Inflammatory macrophage treated with lipopolysaccharide for 1 hour (primary cell): ENCODE data around the gene TNKS1BP1.
"Not testable (repeated sequence)": the region's sequence is repeated elsewhere in the genome, so short reads cannot be mapped to it uniquely, and the experiment has no call there.

Experiments used
- DNase-seq, 2 donors: peaks; one replicate each; pipeline ENCODE4 v3.0.0-alpha.2; 2020 to 2022

The TNKS1BP1 gene

GRCh38 chr11:57353036-57353435, 28.3 kb upstream of the TNKS1BP1 start:
- DNase-seq: no peak

DNA sequence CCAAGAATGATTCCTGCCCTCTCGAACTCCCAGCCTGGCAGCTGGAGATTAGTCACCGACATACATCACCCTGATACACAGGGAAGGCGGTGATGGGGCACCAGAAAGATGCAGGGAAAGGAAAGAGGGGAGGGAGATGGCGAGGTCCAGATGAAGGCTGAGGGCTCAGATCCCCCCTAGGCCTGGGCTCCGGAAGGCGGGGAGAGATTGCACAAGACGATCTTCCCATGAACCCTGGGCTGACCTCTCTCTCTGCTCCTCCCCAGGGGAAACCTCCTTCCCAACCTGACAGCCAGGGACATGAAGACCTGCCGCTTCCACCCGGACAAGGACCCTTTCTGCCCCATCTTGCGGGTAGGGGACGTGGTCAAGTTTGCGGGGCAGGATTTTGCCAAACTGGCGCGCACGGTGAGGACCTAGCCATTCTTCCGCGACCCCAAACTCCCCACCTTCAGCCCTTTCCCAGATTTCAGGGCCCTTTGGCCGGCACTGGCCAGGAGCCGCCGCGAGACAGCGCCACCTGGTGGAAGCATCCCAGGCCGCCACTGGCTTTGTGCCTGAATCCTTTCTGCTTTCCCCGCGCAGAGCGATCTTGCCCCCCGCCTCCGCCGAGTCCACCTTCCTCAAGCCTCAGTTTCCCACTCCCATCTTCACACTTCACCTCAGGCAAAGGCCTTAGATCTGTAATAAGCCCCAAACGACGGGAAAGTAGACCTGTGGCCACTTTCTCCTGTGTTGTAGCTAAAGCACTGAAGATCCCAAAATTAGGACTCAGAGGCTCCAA, 24.9 kb upstream of the TNKS1BP1 start:
- peak in 1 of 2 donors; percentile 71 for DNase-seq

GRCh38 chr11:57348636-57349313, 24.0 kb upstream of the TNKS1BP1 start:
- DNase-seq: no peak

DNA sequence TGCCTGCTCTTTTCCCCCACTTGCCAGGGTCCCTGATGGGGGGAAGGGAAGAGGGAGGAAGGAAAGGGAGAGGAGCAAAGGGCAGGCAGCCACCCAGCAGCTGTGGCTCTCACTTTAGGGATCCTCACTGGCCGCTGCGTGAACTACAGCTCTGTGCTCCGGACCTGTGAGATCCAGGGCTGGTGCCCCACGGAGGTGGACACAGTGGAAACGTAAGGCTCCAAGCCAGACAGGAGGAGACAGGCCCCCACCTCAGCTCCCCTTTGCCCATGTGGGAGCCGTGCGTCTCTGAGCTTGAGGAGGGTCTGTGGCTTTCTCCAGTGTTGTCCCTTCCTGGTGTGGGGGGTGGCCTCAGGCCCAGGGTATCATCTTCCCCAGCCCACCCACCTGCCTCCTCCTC, 23.3 kb upstream of the TNKS1BP1 start:
- DNase-seq: no peak

- no peak for DNase-seq
These were observed 22.6 kb upstream of the TNKS1BP1 start for GRCh38 chr11:57347336-57347735.

GRCh38 chr11:57345555-57346211, 20.9 kb upstream of the TNKS1BP1 start:
- DNase-seq: peak in 1 of 2 donors; percentile 91

DNA sequence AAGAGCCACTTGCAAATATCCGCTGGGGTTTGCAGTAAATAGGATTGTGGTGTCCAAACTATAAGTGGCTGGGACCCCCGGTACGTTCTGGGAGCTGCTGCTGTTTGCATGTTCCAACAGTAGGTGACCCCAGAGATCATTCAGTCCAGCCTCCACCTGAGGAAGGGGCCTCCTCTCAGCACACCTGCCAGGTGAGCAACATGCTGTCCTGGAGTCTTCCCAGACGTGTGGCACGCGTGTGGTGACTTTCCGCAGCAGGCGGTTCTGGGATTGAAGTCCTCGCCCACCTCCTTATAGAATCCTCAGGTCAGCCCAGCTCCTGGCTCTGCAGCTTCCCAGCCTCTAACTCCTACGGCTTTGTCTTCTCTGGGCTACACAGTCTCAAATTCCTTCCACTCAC, 20.1 kb upstream of the TNKS1BP1 start:
- DNase-seq: no peak

- DNase-seq: no peak
These were observed 19.1 kb upstream of the TNKS1BP1 start for GRCh38 chr11:57343825-57344224.

- no peak for DNase-seq
These were observed 17.9 kb upstream of the TNKS1BP1 start for GRCh38 chr11:57342702-57343101.

DNA sequence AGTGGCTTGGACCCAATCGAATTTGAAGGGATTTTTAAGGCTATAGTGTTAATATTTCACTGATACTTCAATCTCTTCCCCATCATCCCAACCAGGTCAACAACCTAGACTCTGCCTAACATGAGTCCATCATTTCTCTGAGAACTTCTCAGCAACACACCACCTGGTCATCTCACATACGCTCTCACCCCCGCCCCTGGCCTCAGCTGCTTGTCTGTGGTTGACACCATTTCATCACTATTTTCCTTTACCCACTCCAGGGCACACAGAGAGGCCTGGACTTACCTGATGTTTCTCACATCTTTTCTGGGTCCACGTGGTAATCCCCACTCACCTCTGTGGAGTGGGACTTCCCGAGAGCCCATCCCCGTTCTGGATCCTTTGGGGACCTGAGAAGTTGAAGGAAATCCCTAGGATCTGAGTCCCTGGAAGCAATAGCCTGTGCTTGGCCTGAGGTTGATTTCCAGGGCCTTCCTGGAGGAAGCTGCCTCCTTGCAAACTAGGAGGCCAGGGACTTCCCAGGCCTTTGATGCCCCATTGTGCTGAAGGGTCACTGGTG, 16.6 kb upstream of the TNKS1BP1 start:
- DNase-seq: no peak

GRCh38 chr11:57340039-57340615, 15.4 kb upstream of the TNKS1BP1 start:
- DNase-seq: no peak

- no peak for DNase-seq
These were observed 14.6 kb upstream of the TNKS1BP1 start for GRCh38 chr11:57339328-57339727.

GRCh38 chr11:57338142-57338541, 13.4 kb upstream of the TNKS1BP1 start, which contains the start of gene P2RX3:
TSS of gene P2RX3 (plus strand) at chr11:57338352. CDS start at chr11:57338551, 199 bp downstream.
- no peak for DNase-seq

GRCh38 chr11:57336856-57337255, 12.1 kb upstream of the TNKS1BP1 start:
- DNase-seq: not testable (repeated sequence)

GRCh38 chr11:57336111-57336666, 11.4 kb upstream of the TNKS1BP1 start:
- DNase-seq: no peak

DNA sequence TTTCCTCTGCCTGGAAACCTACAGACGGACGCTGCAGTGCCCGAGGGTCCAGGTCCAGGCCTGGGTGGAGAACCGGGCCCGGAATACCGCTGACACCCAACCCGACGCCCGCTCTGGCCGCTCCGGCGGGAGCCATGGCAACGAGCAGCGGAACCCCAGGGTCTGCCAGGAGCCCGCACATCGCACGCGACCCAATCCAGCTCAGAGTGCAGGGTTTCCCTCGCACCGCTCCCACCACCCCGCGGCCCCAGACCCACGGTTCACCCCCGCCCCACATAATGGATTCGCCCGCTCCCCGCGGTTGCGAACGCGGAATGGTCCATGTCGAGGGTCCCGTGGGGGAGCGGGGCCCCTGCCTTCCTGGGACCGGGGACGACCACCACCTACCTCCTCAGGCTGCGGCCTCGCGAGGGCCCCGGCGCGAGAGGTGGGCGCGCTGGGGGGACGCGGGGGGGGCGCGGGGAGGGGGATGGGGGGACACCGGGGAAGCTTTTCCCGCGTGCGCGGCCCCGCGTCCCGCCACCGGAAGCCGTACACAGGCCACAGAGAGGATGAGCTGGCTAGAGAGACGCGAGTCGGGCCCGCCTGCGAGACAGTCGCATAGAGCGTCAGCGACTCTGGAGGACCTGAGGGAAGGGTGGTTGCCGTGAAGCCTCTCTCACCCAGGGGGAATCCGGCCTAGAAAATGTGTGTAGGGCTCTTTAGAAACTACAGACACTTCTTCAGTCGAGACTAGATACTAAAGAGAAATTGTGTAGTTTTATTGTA, 10.8 kb upstream of the TNKS1BP1 start, which contains the start of gene SSRP1:
TSS of gene SSRP1 (minus strand) at position 550 of the 768 bp plus-strand sequence. CDS start 771 bp downstream, outside the sequence.
- DNase-seq: peak; percentile 81 to 82

DNA sequence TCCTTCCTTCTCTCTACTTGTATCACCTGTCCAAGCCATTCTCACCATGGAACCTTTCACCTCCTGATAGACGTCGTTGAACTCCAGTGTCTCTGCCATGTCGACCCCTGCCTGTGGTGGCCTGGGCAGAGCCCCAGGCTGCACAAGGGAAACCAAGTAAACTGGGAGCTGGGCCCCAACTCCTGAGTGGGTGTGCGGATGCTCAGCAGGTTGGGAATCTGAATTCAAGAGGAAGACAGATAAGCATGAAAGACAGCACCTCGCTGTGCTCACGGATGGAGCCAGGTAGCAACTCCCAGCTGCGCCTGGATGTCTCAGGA, 10.2 kb upstream of the TNKS1BP1 start:
- no peak for DNase-seq

- no peak for DNase-seq
These were observed 8.1 kb upstream of the TNKS1BP1 start for GRCh38 chr11:57332694-57333440.

- no peak for DNase-seq
These were observed 7.0 kb upstream of the TNKS1BP1 start for GRCh38 chr11:57331720-57332119.

DNA sequence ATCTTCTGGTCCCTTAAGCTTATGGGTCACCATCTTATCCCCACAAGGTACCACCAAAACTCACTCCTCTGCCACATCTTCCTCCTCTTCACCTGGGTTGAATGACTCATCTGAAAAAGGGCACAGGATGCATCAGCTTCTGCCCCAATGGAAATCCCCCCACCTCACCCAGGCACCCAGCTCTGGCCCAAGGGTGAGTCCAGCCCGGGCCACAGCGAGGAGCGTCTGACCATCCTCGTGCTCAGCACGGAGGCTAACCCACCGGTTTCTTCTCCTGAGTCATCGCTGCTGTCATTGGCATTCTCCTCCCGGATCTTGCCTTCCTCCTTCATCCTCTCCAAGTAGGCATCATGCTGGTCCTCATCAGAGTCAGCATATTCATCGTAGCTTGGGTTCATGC, 5.3 kb upstream of the TNKS1BP1 start:
- no peak for DNase-seq

- no peak for DNase-seq
These were observed 3.0 kb upstream of the TNKS1BP1 start for GRCh38 chr11:57327721-57328120.
